GOT3 (cell line): ENCODE results near the gene STRADB.
"Not testable (repeated sequence)": the region's sequence is repeated elsewhere in the genome, so short reads cannot be mapped to it uniquely, and the experiment has no call there.

Source experiments
- DNase-seq: peaks from one replicate; lab custom pipeline; 2025; ENCODE audit warnings: mixed read lengths; lab: John Stamatoyannopoulos, UW

Gene STRADB

DNA sequence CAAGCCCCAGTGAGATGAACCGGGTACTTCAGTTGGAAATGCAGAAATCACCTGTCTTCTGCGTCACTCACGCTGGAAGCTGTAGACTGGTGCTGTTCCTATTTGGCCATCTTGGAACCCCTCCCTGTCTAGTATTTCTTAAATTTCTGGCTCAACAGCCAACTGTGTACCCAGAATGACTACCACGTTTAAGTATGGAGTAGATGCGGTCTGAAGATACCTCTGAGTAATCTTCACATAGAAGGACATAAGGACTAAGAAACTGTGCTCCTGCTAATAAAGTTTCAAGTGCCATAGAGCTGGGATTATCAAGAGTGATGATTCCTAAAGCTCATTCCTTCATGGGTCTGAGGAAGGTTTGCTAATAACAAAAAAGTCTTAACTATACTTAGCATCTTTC lies 20.7 kb upstream of the STRADB start:
- DNase-seq, result no peak

DNA sequence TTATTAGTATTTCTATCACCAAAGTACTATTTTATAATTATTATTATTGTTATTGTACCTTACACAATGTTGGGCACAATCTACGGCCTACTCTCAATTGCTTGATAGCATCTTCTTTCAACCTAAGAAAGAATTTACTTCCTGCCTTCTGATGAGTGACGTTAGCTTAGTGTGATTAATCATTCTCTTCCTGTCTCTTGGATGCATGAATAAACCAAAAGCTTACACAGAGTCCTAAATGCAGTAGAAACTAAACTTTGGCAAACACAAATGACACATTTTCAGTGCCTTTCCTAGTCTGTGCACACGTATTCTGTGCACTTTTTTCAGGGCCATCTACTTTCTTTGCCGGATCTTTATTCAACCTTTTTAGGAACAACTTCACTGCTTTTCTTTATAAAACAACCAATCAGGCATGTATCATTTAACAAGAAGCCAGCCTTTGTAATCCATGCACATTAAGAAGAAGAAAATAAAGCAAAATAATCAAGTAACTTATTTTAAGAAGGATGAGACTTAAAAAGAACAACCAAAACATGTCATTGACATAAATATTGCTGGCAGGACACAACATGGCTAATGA lies 19.4 kb upstream of the STRADB start:
- DNase-seq, result no peak

DNA sequence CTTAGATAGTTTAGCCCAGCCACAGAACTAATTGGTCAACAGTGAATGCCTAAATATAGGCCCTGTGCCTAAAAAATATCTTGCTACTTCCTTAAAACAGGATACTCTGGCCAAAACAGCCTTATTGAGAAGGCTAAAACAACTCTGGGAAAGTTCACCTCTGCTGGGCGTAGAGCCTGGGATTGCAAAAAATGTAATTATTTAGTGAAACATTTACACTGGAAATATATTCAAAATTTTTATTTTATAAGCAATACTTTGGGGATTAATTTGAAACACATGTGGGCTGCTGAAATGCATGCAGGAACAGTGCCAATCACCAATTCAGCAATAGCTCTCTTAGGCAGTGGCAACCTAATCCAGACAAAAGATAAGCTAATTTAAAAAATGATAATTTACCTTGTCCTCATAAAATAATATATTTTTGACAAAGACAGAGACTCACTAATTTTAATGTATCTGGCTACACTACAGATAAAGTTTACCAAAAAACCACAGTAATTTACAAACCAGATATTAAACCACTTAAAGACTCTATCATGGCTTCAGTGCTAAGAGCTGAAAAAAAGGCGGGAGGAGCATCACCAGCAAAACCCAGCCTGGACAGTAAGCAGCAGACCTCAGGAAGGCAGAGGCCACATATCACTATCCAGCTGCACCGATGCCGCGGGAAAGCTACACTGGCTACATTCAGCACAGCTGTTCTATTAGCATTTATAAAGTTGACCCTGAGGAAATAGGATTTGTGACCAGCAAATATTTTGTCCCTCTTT lies 18.7 kb upstream of the STRADB start:
- no peak for DNase-seq

DNA sequence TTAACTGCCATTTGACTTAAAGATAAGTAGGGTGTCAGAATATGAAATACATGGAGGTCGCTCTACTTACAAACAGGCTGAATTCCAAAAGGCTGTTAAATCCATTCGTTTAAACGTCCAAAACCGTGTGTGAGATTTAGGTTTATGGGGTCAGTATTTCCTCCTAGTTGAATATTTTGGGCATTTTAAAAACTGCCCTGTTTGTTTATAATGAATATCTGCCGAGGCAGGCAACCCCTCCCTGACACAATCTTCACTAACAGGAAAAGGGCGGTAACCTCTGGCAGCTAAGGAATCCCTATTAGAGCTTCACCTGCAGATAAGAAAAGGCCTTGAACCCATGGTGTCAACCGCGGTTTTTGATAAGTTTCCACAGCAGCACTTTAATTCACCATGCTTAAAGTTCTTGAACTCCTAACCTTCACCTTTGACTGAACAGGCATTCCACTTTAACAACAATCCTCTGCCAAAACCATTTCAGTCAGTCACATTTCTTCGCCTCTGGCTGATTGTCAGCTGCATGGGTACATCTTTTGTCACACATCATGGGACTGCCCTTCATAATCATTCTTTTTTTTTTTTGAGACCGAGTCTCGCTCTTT lies 18.0 kb upstream of the STRADB start:
- no peak for DNase-seq

DNA sequence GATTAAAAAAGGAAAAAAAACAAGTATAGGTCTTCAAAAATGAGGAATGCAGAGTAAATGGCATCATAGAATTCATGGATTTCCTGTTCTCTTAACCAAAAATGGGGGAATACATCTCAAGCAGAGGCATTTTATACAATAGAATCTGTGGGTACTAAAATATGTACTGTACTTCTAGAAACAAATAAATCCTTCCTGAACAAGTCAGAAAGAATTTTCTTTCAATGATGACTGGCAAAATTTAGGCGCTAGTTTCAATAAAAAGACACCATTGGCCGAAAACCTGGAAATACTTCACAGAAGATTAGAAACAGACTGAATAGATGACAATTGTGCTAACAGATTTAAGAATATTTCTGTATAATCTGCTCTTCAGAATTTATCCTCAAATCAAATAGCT lies 15.4 kb upstream of the STRADB start:
- DNase-seq, result no peak

DNA sequence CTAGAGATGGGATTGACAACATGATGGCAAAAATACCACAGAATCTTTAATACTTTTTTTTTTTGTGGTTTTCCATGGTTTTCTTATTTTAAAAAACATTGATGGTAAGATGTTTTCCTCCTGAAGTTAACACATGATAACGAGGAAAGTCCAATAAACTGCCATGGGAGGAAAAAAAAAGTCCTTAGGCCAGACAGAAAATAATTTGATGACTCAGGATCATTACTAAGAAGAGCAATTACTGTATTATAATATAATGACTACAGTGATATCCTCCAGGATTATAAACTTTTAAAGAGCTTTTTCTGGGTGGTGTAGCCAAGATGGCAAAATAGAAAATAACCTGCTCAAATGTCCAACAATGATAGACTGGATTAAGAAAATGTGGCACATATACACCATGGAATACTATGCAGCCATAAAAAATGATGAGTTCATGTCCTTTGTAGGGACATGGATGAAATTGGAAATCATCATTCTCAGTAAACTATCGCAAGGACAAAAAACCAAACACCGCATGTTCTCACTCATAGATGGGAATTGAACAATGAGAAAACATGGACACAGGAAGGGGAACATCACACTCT lies 12.1 kb upstream of the STRADB start:
- DNase-seq, result not testable (repeated sequence)

DNA sequence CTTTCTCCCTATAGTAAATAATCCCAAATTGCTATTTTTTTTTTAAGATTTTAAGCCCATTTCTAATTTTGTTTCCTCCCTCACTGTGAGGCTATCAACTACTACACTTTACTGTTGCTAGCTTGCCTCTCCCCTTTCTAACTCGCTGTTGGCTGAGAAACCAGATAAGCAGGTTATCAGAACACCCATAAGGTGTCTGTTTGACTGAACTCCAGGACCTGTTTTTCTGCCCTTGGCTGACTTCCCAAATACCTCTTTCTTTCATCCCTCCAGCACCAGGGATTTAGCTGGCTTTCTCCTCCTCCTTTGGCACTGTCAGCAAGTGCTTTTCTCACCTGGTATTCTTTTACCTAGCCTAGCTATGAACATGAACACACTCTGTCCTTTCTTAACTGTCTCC lies 11.4 kb upstream of the STRADB start:
- no peak for DNase-seq

DNA sequence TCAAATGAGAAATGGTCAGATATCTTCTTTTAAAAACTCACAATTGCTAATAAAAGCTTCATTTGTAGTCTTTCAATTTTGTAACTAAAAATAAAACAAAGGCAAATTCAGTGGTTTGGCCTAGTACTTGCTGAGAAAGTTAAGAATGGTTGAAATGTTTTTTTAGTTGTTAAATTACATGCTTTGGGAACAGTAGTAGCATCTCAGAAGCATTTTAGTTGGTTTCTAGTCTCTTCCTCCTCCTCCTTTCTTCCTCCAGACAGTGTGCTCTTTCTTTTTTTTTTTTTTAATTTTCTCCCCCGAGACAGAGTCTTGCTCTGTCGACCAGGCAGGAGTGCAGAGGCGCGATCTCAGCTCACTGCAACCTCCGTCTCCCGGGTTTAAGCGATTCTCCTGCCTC lies 10.1 kb upstream of the STRADB start:
- DNase-seq, result no peak

DNA sequence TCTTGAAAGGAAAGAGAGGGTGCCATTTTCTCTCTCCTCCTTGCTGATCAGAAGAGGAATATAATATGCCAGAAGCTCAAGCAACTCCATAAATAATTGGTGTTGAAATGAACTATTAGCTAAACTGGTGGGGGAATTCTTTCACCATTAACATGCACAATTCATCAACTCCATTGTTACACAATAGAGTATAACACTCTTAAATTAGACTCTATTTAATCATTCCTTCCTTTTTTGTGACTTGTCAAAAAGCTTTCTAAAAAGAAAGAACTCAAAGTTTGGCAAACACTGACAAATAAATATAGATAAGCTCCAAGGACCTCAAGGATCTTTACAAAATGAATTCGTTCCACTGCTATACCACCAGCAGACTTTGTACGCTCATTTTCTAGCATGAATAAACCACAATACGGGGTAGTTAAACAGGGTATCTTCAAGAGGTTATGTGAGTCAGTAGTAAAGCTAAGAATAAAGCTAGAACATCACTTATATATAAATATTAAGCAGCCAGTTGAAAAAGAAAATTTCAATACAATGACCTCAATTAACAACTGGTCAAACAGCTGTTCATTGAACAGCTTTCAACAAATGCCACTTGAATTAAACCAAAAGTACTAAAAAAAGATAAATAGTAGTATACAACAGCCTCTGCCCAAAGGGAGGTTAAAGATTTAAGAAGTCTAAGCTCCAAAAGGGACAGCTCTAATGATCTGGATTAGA lies 6.6 kb upstream of the STRADB start:
- DNase-seq, result no peak

DNA sequence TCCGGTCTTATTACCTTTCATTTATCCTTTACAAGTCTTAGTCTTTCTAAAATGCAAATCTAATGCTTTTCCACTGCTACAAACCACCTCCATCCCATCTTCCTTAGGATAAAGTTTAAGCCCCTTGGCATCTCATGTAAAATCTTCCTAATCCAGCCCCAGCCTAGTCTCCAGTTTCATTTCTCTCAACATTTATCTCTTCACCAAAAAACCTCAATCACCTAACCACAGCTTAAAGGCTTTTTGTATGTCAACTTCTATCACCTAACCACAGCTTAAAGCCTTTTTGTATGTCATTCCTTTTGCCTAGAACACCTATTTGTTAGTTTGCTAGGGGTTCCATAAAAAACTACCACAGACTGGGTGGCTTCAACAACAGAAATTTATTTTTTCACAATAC lies 4.5 kb upstream of the STRADB start:
- DNase-seq, result no peak

DNA sequence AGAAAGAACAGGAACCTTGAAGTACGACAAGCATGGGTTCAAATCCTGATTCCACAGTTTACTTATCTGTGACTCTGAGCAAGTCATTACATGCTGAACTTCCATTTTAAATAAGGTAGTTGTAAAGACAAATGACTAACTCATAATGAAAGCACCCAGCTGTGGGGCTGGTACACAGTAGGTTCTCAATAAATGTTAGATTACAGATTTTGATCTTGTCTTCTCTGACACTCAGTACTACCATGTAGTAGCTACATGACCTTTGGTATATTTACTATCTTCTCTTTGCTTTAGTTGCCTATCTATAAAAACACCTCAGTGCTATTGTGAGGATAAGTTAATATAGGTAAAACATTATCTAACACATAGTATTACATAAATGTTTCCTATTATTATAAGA lies 3.5 kb upstream of the STRADB start:
- DNase-seq, result no peak

DNA sequence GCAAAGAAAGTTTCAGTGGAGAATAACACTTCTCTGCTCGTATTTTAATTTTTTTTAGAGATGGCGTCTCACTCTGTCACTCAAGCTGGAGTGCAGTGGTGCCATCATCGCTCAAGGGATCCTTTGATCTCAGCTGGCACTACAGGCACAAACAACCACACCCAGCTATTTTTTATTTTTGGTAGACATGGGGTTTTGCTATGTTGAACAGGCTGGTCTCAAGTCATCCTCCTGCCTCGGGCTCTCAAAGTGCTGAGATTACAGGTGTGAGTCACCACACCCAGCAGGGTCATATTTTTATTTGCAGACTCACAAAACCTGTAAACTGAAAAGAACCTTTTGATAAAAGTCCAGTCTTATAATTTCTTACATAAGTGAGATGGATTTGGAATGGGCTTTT lies 2.8 kb upstream of the STRADB start:
- DNase-seq, result no peak

DNA sequence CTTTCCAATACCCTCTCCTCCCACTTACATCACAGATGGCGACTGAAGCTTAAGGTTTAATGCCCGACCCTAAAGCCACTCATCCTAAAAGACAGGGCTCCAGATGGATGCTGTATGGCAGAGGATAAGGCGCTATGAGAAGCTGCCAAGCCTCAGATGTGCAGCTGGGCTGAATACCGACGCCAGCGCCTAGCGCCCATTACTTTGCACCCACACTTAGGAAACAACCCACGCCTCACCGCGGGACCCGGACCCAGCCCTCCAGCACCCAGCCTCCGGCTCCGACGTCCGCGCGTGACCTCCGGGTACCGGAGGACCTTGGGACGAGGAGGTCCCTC lies 617 bp upstream of the STRADB start:
- DNase-seq, result no peak

DNA sequence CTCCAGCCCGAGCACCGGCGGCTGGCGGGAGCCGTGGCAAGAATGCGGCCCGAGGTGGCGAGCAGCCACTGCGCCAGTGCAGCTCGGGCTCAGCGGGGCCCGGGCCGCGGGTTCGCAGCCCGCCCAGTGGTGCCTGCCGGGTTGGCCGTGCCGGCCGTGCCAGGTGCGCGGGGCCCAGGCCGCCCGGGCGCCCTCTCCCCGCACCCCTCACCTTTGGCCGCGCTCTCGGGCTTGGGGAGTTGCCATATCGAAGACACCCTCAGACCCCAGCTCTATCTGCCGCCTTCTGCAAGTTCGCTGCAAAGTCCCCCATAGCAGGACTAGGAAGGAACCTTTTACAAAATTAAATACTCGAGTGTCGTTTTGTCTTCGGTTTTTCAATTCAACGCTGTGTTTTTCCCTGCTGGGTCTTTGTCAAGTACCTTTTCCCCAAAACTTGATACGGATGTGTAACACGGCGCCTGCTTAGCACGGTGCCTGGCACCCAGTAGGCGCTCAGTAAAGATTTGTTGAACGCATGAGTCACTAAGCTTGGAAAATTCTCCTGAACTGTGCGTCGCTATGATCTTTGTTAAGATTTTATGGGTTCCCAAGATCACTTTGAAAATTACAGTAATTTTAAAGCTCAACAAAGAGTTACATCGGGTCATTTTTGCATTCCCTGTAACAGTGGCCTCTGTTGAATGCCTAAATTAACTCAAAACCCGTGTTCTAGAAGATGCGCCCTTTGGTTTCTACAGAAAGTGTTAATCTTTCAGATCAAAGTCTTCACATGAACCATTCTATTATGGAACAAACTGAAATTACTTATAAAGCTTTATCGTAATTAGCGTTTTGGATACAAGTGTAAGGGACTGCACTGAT lies 750 bp downstream of the STRADB start:
- DNase-seq, result no peak

DNA sequence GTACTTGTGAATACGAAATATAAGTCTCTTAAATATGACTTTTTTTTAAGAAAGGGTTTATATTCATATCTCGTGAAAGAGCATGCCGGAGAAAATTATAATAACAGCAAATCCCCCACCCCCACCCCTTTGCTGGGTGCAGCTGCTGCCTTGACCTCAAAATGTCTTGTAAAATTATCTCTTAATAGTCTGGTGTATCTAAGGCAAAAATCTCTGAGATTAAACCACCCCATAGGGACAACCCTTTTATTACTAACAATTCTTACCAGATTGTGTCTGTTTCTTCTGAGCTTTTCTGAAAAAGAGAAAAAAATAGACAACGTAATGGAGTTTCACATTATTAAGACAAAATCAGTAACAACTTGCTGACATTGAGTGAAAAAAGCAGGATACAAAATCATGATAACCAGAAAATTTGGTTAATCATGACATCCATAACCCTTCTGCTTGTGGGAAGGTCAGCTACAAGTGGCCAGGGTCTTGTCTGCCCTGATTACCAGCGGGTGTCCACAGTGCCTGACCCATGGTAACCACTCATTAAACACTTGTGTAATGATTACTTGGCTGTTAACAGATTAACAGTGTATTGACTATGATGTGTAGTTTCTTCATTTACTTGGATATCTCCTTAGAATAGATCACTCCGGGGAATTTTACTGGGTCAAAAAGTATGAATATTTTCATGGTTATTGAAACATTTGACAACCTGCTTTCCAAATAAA lies 1.5 kb downstream of the STRADB start:
- DNase-seq, result no peak

DNA sequence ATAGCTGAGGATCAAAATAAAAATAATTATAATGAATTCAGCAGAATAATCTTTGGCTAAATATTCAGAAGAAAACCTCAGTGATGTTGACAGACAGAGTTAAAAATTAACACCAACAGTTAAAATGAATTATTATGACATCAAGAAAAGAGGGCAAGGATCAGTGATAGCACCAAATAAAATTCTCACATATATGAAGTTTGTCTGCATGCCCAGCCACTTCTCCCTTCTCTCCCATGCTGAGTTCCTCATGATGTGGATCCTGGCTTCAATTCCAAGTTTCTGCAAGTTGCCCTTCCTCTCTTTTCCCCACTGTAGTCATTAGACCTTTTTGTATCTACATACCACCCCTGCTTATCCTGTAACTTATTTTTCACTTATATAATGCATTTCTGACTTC lies 6.8 kb downstream of the STRADB start:
- no peak for DNase-seq

DNA sequence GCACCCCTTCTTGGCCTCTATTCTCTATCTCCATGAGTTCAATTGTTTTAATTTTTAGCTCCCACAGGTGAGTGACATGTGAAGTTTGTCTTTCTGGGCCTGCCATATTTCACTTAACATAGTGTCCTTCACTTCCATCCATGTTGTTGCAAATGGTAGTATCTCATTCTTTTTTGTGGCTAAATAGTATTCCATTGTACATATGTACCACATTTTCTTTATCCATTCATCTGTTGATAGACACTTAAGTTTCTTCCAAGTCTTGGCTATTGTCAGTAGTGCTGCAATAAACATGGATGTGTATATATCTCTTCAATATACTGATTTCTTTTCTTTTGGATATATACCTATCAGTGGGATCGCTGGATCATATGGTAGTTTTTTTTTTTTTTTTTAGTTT lies 9.0 kb downstream of the STRADB start:
- no peak for DNase-seq

DNA sequence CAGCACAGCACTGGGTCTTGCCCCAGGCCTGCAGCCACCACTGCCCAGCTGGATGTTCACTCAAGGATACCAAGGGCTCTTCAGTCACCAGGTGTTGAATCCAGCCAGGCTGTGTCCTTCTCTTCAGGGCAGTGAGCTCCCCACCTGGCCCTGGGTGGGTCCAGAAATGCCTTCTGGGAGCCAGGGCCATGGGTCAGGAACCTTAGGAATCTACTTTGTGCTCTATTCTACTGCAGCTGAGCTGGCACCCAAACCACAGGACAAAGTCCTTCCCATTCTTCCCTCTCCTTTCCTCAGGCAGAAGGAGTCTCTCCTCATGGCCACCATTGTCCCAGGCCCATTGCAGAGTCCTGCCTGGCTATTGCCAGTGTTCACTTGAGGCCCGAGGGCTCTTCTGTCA lies 13.0 kb downstream of the STRADB start:
- no peak for DNase-seq

DNA sequence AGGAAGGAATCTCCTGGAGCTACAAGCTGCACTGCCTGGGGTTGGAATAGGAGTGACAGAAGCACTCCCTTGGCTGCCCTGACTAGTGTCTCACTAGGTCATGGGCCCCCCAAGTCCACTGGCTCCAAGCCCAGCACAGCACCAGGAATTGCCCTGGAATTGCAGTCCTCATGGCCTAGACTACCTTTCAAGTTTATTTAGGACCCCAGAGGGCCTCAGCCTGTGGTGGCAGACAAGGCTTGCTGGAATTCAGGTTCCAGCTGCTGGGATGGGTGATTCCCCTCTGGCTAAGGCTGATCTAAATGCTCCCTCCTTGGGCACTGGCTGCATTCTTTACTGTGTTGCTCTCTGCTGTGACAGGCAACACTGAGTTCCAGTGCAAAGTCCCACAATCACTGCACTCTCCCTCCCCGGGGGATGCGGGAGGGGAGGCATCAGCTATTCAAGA lies 14.0 kb downstream of the STRADB start:
- DNase-seq, result no peak

DNA sequence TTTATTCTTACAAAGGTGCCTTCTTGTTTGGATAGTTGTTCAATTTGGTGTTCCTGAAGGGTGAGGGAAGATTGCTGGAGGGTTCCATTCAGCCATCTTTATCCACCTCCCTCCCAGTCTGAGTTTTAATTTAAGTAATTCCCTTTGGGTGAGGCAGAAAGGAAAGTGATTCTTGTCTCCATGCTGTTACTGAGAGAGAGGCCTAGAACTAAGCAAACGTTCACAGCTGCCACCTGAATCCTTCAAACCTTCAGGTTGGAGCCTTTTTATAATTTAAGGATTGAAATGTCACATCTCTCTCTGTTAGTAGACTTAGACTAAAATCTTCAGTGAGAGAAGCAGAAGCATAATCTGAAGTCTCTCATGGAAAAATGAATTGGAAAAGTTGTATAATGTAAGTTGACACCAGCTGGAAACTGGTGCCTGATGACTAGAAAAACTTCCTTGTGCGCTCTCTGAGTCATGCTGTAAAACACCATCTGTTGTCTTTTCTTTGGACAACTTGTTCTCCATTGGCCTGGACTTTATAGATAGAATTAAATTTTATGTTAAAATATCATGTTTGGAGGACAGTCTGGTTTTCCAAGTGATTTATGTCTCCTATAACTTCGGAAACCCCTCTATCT lies 14.6 kb downstream of the STRADB start:
- DNase-seq, result no peak

DNA sequence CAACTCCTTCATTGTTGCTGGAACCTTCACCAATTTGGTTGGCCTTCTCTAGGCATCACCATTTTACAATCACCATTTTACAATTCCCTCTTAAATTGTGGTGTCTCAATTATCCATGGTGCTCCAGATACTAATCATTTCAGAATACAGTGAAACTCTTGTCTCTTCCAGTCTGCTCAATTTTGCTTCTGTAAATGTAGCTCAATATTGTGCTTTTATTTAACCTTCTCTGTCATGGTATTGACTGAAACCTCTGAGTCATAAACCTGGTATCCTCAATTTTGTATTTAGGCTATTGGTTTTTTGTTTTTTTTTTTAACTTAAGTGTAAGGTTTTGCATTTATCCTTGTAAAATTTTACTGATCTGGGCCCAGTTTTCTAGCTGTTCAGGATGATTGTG lies 16.1 kb downstream of the STRADB start:
- DNase-seq, result no peak
